GM18511 (cell line): Measurements from ENCODE around the gene ZC2HC1C.
A peak's percentile ranks its signal among the peaks of the same experiment; 100 is the strongest.
"Not testable (repeated sequence)": the region's sequence is repeated elsewhere in the genome, so short reads cannot be mapped to it uniquely, and the experiment has no call there.

ENCODE experiments used
- ATAC-seq: cut with Tn5 transposase; IDR thresholded peaks from one replicate; pipeline ENCODE4 v1.9.1; 2021; ENCODE audit warnings: mild to moderate bottlenecking, moderate library complexity; ENCODE audit not compliant: unreplicated experiment

The ZC2HC1C gene

DNA sequence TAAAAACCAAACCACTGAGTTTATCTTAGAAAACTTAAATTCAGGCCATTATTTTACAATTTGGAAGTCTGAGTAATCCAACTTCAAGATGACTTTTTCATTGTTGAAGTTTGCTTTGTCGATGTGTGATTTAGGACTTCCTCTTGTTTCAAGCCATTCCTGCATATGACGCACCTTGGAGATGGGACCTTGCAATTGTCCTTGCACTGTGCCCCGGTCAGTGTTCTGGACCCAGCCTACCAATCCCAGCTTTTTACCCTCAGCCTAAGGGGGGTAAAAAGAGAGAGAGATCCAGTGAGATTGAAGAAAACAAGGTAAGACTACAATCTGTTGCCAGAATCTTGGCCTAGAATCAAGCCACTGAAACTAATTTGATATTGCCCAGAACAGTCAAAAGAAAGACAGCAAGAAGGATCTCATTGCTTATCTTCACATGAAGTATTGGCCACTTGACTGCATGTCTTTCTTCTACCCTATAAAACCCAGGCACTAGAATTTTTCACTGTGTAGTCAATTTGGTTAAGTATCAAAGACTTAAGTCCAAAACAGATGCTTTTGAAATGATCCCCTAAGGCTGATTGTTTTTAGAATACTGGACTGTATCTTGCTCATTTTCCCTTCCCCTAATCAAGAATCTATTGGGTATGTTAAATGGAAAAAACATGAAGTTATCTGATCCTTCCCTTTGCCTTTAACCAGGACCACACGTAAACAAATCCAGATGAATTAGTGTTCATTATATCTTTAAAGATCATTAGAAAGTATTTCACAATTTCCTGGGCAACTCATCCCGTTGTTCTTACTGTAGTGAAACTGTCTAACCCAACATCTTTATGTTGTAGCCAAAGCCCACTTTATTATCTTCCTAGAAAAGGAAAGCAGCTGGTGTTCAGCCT is 15.8 kb upstream of the ZC2HC1C start:
- no peak for ATAC-seq

DNA sequence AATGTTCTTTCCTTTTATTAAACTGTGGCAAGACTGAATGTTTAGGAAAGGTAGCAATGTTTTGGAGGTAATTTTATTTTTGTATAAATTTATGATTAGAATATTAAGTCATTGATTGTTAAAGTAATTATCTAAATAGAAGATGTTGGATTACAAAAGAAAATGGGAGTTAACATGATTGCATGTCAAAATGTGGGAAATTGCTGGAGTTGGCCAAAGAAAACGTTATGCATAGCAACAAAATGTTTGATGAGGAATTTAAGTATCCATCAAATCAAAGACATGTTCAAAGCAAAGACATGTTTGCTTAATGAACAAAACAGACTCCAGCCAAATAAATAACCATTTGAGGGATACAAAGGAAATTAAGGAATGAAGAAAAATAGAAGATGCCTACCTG is 15.0 kb upstream of the ZC2HC1C start:
- ATAC-seq = no peak

DNA sequence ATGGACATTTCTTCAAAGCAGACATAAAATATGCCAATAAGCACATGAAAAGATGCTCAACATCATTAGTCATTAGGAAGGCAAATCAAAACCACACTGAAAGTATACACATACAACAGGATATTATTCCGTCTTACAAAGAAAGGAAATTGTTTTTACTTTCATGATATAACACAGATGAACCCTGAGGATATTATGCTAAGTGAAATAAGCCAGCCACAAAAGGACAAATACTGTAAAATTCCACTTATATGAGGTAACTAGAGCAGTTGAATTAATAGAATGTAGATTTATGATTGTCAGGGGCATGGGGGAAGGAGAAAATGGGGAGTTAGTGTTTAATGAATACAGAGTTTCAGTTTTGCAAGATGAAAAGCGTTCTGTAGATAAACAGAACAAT is 9.8 kb upstream of the ZC2HC1C start:
- no peak for ATAC-seq

DNA sequence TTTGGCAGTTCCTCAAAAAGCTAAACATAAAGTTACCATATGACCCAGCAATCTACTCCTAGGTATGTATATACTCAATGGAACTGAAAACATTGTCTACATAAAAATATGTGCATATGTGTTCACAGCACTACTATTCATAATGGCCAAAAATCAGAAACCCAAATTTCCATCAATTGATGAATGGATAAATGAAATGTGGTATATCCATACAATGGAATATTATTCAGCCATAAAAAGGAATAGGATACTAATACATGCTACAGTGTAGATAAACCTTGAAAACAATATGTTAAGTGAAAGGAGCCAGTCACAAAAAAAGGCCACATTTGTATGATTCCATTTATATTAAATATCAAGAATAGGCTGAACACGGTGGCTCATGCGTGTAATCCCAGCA is 9.0 kb upstream of the ZC2HC1C start:
- ATAC-seq = no peak

DNA sequence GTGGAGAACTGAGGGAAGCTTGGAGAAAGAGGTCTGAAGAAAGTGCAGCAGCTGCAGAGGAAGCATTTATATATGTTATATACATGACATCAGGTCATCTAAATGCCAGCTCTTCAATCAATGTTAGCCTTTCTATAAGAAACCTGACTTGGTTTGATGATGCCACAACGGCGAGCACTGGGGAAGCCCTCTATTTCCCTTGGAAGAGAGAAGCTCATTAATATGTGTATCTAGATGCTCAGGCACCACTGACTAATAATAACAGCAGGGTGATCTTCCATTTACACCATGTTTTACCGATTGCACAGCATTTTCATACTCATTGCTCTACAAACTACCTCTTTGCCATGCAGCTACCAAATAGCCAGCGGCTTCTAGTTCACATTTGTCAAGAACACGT is 6.4 kb upstream of the ZC2HC1C start:
- no peak for ATAC-seq

DNA sequence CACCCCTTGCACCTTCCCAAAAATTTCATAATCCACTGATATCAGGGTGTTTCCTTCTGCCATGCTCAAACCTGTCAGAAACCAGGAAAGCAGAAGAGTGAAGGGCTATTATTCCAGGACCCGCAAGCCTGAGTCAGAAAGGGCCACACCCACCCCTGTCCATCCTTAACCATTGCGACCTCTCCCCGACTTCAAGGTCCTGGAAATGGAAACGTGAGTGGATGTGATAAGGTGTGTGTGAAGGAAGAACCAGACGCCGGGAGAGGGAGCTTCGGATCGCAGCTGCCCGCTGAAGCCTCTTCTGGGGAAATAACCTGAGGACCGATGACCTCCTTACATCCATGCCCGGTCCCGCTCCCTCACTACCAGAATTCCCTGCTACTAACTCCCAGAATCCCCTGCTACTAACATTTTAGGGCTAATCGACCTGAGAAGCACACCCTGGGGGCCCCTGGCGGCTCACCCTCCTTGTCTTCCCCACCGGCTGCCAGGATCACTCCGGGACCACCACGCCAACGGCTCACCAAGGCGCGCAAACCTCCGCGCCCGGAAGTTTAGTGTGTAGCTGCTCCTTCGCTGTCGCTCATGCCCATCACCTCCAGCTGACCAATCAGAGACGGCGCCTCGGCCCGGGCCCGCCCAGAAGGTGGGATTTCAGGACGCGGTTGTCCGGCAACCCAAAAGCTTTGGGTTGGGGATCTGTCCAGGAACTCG is 5.8 kb upstream of the ZC2HC1C start, which contains the start of gene ACYP1:
TSS of gene ACYP1 (minus strand) at position 534 of the 714 bp plus-strand sequence. CDS start at position 63, 471 bp downstream.
- ATAC-seq = peak; percentile 98

DNA sequence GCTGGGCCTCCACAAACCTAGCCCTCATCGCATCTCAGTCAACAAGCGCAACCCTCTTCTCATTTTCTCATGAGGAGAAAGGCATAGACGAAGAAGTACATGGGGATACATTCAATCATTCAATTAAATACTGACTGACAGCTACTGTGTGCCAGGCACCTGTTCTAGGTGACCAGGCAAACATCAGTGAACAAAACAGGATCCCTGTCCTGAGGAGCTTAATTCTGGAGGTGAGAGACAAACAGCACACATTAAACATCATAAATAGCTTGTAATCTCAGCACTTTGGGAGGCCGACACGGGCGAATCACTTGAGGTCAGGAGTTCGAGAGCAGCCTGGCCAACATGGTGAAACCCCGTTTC is 5.3 kb upstream of the ZC2HC1C start:
- peak; percentile 24 for ATAC-seq

DNA sequence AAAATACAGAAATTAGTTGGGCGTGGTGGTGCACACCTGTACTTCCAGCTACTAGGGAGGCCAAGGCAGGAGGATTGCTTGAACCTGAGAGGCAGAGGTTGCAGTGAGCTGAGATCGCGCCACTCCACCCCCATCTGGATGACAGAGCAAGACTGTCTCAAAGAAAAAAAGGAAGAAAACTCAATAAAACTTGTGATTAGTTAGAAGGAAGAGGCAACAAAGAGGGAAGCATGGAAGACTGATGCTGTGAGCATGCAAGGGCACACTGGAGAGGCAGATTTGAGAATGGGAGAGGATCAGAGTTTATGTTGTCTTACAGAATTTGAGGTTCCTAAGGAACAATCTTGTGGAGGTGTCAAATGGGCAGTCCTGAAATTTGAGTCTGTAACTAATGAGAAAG is 2.8 kb upstream of the ZC2HC1C start:
- no peak for ATAC-seq

DNA sequence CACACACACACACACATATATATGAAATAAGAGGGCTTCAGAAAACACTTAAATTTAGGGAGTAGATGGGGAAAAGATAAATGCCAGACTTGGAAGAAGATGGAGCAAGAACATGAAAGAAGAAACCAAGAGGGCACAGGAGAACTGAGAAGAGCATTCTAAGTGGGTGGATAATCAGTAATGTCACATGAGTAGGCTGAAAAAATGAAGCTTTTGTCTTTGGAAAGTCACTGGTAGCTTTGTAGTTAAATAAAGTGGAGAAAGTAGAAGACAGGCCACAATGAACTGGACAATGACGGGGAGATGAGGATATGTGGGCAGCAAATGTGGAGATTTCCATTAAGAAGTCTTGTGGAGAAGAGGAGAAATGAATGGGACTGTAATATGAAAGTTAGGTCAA is 2.2 kb upstream of the ZC2HC1C start:
- ATAC-seq = no peak

DNA sequence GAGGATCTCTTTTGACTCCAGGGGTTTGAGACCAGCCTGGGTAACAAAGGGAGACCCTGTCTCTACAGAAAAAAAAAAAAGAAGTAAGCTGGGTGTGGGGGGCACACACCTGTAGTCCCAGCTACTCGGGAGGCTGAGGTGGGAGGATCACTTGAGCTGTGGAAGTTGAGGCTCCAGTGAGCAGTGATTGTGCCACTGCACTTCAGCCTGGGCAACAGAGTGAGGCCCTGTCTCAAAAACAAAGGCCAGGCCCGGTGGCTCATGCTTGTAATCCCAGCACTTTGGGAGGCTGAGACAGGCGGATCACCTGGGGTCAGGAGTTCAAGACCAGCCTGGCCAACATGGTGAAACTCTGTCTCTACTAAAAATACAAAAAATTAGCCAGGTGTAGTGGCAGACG is 1.7 kb upstream of the ZC2HC1C start:
- not testable (repeated sequence) for ATAC-seq

DNA sequence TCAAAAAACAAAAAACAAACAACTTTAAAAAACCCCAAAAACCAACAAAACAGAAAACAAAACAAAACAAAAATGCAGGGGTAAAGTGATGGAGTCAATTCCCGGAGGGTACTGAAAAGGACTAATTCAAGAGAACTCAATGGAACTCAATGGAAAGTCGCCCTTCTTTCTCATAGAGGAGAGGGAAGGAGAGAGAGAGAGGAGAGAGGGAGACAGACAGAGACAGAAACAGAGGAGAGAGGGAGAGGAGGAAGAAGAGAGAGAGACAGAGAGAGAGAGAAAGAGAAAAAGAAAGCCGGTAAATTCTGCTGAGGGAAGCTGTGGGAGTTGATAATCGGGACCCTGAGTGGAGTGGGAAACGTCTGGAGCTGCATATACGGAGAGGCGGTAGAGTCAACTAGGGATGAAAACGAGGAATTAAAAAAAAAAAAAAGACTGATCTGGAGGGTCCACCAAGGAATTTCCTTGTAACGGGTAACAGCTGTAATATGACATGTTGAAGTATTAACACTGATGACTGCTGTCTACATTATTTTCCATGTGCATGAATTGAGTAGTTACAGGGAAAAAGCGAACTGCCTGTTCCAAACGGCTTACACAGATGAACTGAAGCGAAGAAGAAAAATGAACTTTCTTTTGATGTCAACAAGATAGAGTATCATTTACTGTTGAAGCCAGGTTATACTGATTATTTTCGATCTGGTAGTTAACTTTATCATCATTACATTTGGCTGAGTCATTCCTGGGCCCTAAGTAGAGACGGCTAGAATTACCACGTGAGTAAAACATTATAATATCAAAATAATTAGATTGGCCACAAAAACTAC is 934 bp upstream of the ZC2HC1C start:
- ATAC-seq = no peak

DNA sequence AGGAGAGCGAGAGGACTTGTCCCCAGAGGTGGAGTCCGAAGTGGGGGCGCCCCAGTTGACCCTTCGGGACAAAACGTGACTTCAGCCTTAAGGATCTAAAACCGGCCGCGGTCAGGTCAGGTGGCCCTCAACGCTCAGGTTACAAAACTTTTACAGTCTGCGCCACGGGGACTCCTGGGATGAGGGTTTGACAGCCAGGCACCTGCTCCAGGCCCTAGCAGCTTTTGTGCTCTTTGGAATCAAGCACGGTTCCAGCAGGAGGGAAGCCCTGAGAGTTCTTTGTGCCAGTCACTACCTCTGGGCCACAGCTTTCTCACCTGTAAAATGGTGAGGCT is 337 bp downstream of the ZC2HC1C start:
- no peak for ATAC-seq

DNA sequence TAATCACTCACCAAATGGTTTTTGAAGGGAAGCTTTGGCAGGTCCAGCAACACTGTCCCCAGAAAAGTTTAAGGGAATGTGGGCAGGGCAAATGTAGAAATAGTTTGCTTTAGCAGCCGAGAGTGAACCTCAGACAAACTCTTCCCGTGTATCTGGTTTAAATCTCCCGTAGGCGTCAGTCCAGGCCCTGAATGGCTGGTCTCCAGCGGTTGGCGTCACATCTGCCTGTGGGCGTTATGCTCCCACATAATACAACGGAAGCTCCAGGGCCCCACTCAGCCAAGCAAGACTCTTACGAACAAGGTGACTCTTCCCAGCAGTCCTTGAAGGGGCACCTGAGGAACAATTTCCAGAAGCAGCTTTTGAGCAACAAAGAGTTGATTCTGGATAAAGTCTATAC is 942 bp downstream of the ZC2HC1C start:
- no peak for ATAC-seq

DNA sequence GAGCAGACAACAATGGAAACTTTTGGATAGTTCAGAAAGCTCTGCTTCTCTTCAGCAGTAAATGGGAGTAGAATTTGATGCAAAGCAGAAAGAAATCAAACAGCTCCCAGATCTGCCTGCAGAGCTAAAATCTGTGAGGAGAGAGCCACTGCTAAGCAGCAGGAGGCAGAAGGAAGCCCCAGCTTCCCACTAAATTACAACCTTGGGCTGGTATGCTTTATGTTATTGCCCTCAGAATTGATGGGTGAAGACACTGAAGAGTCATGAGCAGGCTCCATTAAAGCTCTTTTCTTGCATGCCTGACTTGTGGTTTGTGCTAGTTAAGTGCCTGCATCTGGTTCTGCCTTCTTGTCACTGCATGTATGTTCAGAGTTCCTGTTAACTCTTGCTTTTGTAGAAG is 8.4 kb downstream of the ZC2HC1C start:
- no peak for ATAC-seq

DNA sequence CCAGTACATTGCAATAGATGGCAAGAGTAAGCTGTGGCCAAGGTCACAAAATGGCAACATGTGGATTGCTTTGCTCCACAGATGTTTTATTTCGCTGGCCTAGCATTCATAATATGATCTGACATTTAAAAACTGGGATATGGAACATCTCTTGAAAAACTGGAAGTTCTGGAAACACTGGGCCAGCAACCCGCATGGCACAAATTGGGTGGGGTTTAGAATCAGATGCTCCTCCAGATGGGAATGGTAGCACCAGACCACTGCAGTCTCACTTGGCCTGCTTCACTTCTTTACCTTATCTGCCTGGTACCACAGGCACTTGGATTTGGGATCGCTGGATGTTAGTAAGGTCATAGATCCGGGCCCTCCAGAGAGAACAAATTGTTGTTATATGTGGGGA is 10.1 kb downstream of the ZC2HC1C start:
- ATAC-seq = no peak

DNA sequence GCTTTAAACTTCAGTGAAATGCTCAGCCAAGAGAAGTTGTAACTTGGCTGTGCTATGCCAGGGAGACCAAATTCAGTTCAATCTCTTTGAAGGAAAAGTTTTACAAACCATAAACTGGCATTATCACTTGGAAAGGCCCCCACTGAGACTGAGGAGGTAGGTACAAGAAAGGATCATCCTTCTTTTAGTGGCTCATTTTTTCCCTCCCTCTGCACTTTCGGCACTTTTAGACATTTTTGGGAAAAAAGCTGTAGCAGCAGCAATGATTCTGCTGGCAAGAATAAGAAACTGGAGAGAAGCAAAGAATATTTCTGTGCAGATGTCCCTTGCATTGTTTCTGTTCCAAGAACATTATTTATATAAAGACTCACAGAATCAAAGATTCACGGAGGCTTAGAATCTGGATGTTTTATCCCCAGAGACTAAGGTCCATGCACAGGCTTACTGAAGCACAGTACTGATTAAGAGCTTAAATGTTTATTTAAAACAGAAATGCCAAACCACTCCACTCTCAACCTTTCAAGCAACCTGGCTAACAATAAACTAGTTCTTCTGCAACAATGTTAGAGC is 12.3 kb downstream of the ZC2HC1C start:
- no peak for ATAC-seq

DNA sequence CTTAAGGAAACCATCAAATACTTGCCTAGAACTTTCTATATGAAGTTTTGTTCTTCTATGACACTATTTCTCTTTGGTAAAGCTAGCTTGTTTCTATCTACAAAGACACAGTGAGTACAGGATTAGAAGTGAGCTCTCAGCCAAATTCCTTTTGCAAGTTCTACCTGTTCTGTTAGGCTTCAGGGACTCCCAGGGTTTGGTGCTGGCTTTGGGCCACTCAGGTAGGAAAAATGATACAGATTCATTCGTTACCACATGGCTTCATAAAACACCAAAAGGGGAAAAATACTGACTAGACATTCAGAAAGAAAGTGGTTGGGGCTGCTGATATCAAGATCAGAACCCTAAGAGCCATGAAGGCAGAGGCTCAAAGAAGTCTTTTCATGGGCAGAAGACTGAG is 13.8 kb downstream of the ZC2HC1C start:
- no peak for ATAC-seq

DNA sequence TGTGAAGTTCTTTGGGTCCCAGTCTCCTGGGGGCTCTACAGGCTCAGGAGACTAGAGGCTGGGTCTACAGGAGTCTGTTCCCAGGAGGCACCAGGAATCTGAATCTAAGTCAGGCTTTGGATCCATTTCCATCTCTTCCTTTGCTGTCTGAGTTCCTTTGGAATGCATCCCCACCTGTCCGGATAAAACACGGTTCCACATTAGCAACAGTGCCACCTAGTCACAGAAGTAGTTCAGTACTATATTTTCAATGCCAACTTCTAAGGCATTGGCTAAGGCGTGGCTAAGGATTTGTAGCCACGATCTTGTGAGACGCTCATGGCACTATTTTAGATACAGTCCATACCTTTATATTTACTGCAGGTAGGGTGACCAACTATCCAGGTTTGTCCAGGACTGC is 15.1 kb downstream of the ZC2HC1C start:
- no peak for ATAC-seq

DNA sequence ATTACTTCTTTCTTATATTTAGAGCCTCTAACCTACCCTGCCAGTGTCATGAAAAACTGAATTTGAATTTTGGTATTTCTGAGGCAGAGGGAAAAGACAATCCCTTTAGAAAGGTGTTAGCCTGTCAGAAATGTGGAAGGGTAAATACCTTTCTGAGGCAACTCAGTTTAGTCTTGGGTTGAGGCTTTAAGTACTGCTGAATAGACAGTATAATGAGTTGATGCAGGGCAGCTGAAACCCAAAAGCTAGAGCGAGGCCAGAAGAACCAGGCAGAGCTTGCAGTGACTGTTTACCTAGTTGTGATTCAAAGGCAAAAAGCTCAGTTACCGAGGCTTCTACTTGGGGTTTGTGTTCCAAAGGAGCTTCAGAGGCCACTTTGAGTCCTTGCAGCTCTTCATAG is 18.7 kb downstream of the ZC2HC1C start:
- ATAC-seq = no peak

DNA sequence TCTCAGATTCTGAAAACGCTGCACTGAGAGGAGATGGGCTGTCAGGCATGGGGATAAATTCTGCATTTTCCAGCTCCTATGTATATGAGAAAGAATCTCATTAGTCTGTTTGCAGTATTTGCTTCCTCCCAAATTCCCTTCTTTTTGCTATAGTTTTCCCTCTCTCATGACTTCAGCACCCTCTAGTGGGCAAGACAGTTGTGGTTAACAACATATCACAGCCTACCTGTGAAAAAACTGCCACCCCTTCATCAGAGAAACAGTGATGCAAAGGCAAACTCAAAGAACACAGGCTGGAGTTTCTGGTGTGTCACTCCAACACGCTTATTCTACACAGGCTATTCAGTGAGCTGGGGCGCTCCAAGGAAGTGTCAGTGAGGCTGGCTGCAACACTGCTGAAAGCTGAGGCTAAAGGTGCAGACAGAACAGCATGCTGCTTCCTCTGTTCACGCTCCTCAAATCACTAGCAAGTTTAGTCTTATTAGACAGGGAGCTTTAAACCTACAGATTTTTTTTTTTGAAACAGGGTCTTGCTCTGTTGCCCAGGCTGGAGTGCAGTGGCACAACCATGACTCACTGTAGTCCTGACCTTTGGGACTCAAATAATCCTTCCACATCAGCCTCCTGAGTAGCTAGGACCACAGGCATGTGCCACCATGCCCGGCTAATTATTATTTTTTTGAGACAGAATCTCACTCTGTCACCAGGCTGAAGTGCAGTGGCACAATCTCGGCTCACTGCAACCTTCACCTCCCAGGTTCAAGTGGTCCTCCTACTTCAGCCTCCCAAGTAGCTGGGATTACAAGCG is 19.3 kb downstream of the ZC2HC1C start:
- ATAC-seq = no peak
